H7 (cell line): ENCODE measurements around the gene PPM1H. TPM values are rescaled to one million over a fixed set of nuclear protein-coding genes. Genes with fewer than 3 reads are reported as not detected.

Experiments
- total RNA-seq: library from RNA; depleted of rRNA; stranded (reverse); fragments of >200 nt; shearing (Covaris generic); gene quantifications from 2 replicates; pipeline ENCODE4 v1.2.3, GENCODE V29; 2014; rRNA removed

The PPM1H gene
- total RNA-seq, 1 experiment from 2014 or later: 17.0 TPM

Other genes with a start within 250 kb of the PPM1H start
- gene AVPR1A, start 216.1 kb upstream of the PPM1H start, total RNA-seq: 0.03 TPM in 1 of 2 replicates, not detected in the other